PC-3 (cell line): Measurements from ENCODE around the gene MAP2K3. TPM values are rescaled to one million over a fixed set of nuclear protein-coding genes. Genes with fewer than 3 reads are reported as not detected.

Source experiments
- ATAC-seq: fragments of 200-7000 bp; cut with Tn5 transposase; 2 replicates; pipeline ENCODE4 v1.9.1; 2020; ENCODE audit warnings: mild to moderate bottlenecking, moderate library complexity
- BruUV-seq: library from RNA; stranded (reverse); fragments of 400-500 nt; replicated peaks from 2 replicates; lab custom pipeline; 2021; lab: Mats Ljungman, UMichigan
- CTCF ChIA-PET: fragments of 300-600 bp; sonication (Branson Sonifier 250); formaldehyde crosslinking; loops from one replicate; lab custom pipeline; 2022; ENCODE audit warnings: antibody characterized with exemption; lab: Charles Lee
- POLR2A ChIA-PET: fragments of 300-600 bp; sonication (Branson Sonifier 250); formaldehyde crosslinking; loops from one replicate; lab custom pipeline; 2022; ENCODE audit warnings: antibody characterized with exemption; ENCODE audit not compliant: unreplicated experiment; lab: Charles Lee
- DNase-seq: peaks from one replicate; pipeline ENCODE4 v3.0.0-alpha.2; 2015
- H2AFZ ChIP-seq: fragments of 300-600 bp; sonication (generic); 2 replicates; pipeline ENCODE4 v1.6.0; 2016; ENCODE audit warnings: antibody characterized with exemption, low read length
- H3F3A ChIP-seq: fragments of 300-600 bp; sonication (generic); one replicate; pipeline ENCODE4 v1.6.0; 2017; ENCODE audit warnings: antibody characterized with exemption, low read length, control low read depth, mild to moderate bottlenecking; ENCODE audit not compliant: unreplicated experiment
- H3K27ac ChIP-seq: fragments of 300-600 bp; sonication (generic); 2 replicates; pipeline ENCODE4 v1.5.1; 2016; ENCODE audit warnings: mild to moderate bottlenecking, low read length
- H3K27me3 ChIP-seq: fragments of 300-600 bp; sonication (generic); 2 replicates; pipeline ENCODE4 v1.6.1; 2016; ENCODE audit warnings: low read length, mixed read lengths
- H3K36me3 ChIP-seq: fragments of 300-600 bp; sonication (generic); 2 replicates; pipeline ENCODE4 v1.6.1; 2016; ENCODE audit warnings: low read depth, mixed run types, low read length, mixed read lengths
- H3K4me1 ChIP-seq: fragments of 300-600 bp; sonication (generic); 2 replicates; pipeline ENCODE4 v1.5.1; 2016; ENCODE audit warnings: low read length; ENCODE audit not compliant: insufficient read depth
- H3K4me2 ChIP-seq: fragments of 300-600 bp; sonication (generic); 2 replicates; pipeline ENCODE4 v1.6.0; 2016; ENCODE audit warnings: low read length
- H3K4me3 ChIP-seq: fragments of 300-600 bp; sonication (generic); 2 replicates; pipeline ENCODE4 v1.5.1; 2016; ENCODE audit warnings: mild to moderate bottlenecking, low read length, mixed read lengths
- H3K79me2 ChIP-seq: fragments of 300-600 bp; sonication (generic); 2 replicates; pipeline ENCODE4 v1.6.1; 2017; ENCODE audit warnings: low read length, mixed read lengths
- H3K9ac ChIP-seq: fragments of 300-600 bp; sonication (generic); 2 replicates; pipeline ENCODE4 v1.6.0; 2016; ENCODE audit warnings: mild to moderate bottlenecking, low read length
- H3K9me2 ChIP-seq: fragments of 300-600 bp; sonication (generic); replicated peaks from 2 replicates; pipeline ENCODE4 v1.6.1; 2016; ENCODE audit warnings: mixed run types, low read length, mixed read lengths
- H3K9me3 ChIP-seq: fragments of 300-600 bp; sonication (generic); 2 replicates; pipeline ENCODE4 v1.6.1; 2016; ENCODE audit warnings: low read length, mixed read lengths
- H4K20me1 ChIP-seq: fragments of 300-600 bp; sonication (generic); 2 replicates; pipeline ENCODE4 v1.6.1; 2016; ENCODE audit warnings: low read length, mixed read lengths
- EZH2 ChIP-seq: fragments of 300-600 bp; sonication (generic); IDR thresholded peaks from one replicate; pipeline ENCODE4 v1.6.1; 2017; ENCODE audit warnings: antibody characterized with exemption, mild to moderate bottlenecking, low read length; ENCODE audit not compliant: unreplicated experiment
- EZH2phosphoT487 ChIP-seq: fragments of 300-600 bp; sonication (generic); IDR thresholded peaks from 2 replicates; pipeline ENCODE4 v1.6.1; 2018; ENCODE audit warnings: mild to moderate bottlenecking, antibody characterized with exemption, low read length, borderline replicate concordance
- intact Hi-C: fragments of 100-400 bp; cut with micrococcal nuclease; formaldehyde crosslinking; loops from 2 replicates; pipeline ENCODE4 v1.9.0; 2023
- total RNA-seq: library from RNA; depleted of rRNA; stranded (reverse); fragments of >200 nt; gene quantifications from 2 replicates; pipeline ENCODE4 v1.2.3, GENCODE V29; 2014
- TF ChIP-seq, protein P1 (sequence below): fragments of 300-600 bp; sonication (generic); conservative IDR thresholded peaks from 2 replicates; pipeline ENCODE4 v1.5.1; 2017; ENCODE audit warnings: antibody characterized with exemption, low read depth, mild to moderate bottlenecking, low read length

Gene MAP2K3
- total RNA-seq, 1 experiment from 2014 or later = 54.0 TPM

DNA sequence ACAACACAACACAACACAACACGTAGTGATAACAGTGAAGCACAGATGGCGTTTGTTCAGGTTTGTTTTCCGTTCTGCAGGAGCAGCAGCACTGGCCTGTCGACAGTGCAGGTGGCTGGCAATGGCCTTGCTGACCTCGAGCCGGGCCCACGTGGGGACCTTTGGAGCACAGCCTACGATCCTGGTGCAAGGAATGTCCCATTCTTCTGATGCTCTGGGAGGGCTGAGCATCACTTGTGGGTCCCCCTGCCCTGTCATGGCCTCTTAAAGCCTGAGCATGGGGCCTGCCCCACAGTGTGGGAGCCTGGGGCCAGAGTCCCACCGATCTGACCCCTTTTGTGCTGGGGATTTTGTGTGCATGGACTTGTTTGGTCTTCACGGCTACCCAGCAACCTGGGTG lies 6.8 kb downstream of the MAP2K3 start:
- intact Hi-C loops = no loop called here
- Histone ChIP-seq H3K4me3 (no peak overlapping the region), H2AFZ (no peak overlapping the region), H3F3A (no peaks in the 10 kb centered on the region), H3K9me3 (no peaks in the 10 kb centered on the region), H3K4me1 (peaks cover 35% of the 10 kb centered on the region), H3K9me2 (no peaks in the 10 kb centered on the region), H3K27ac (no peak overlapping the region), H3K27me3 (peaks cover 5% of the 10 kb centered on the region; the same call in 1 of the 2 replicates), H3K9ac (no peak overlapping the region), H3K79me2 (peaks cover 96% of the 10 kb centered on the region), H3K36me3 (peaks cover 5% of the 10 kb centered on the region; the same call in 1 of the 2 replicates), H3K4me2 (no peak overlapping the region), H4K20me1 (peaks cover 82% of the 10 kb centered on the region)
- POLR2A ChIA-PET = no interaction called here
- TF ChIP-seq, protein P1, sequence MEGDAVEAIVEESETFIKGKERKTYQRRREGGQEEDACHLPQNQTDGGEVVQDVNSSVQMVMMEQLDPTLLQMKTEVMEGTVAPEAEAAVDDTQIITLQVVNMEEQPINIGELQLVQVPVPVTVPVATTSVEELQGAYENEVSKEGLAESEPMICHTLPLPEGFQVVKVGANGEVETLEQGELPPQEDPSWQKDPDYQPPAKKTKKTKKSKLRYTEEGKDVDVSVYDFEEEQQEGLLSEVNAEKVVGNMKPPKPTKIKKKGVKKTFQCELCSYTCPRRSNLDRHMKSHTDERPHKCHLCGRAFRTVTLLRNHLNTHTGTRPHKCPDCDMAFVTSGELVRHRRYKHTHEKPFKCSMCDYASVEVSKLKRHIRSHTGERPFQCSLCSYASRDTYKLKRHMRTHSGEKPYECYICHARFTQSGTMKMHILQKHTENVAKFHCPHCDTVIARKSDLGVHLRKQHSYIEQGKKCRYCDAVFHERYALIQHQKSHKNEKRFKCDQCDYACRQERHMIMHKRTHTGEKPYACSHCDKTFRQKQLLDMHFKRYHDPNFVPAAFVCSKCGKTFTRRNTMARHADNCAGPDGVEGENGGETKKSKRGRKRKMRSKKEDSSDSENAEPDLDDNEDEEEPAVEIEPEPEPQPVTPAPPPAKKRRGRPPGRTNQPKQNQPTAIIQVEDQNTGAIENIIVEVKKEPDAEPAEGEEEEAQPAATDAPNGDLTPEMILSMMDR = no peak
- TF ChIP-seq EZH2phosphoT487 = no peak
- no peak for TF ChIP-seq EZH2
- ATAC-seq (no peak), DNase-seq (no peak)
- no TSS peak for BruUV-seq
- CTCF ChIA-PET = no interaction called here

DNA sequence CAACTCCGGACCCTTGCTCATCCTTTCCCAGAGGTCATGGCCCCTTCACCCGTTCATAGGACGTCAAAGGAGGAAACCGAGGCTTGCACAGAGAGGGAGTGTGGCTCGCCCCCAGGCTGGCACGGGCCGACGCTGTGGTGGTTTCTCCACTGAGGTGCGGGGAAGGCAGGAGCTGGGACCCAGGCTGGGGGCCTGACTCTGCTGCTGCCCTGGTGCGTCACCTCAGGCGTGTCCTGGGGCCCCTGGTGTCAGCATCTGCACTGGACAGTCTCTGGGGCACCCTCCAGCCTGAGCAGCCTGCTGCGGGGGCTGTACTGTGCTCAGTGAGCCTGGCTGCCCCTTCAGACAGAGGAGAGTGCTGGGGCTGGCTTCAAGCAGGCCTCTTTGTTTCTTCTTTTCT lies 7.4 kb downstream of the MAP2K3 start:
- Histone ChIP-seq H3K4me3 (no peak overlapping the region), H3K9ac (no peak overlapping the region), H2AFZ (no peak overlapping the region), H3K9me3 (no peaks in the 10 kb centered on the region), H3K4me2 (no peak overlapping the region), H3K27ac (no peak overlapping the region), H3K9me2 (no peaks in the 10 kb centered on the region), H3K27me3 (peaks cover 5% of the 10 kb centered on the region; the same call in 1 of the 2 replicates), H3K4me1 (peaks cover 31% of the 10 kb centered on the region), H3F3A (no peaks in the 10 kb centered on the region), H3K36me3 (peaks cover 5% of the 10 kb centered on the region; the same call in 1 of the 2 replicates), H4K20me1 (peaks cover 87% of the 10 kb centered on the region), H3K79me2 (peaks cover 96% of the 10 kb centered on the region)
- POLR2A ChIA-PET = no interaction called here
- ATAC-seq (no peak), DNase-seq (no peak)
- TF ChIP-seq EZH2phosphoT487 (no peak), EZH2 (no peak)
- TF ChIP-seq, protein P1 = no peak
- intact Hi-C loops = no loop called here
- no TSS peak for BruUV-seq
- CTCF ChIA-PET = no interaction called here
